K562 (cell line): ENCODE results near the gene ADM. TPM values are rescaled to one million over a fixed set of nuclear protein-coding genes. Genes with fewer than 3 reads are reported as not detected.
A peak's percentile ranks its signal among the peaks of the same experiment; 100 is the strongest.

Source experiments
- C11orf30 ChIP-seq: fragments of 450-650 bp; IDR thresholded peaks from 2 replicates; pipeline ENCODE4 v1.6.1; 2016; ENCODE audit warnings: low read depth, mild to moderate bottlenecking
- CCNT2 ChIP-seq: IDR thresholded peaks from 2 replicates; pipeline ENCODE4 v1.6.1; 2011; ENCODE audit warnings: borderline replicate concordance, low read depth, mild to moderate bottlenecking, moderate library complexity, mixed read lengths, low read length; ENCODE audit not compliant: insufficient read length; ENCODE audit errors: extremely low read depth
- CEBPG ChIP-seq, 3 experiments: fragments of 200-800 bp in 1 of 3; sonication (Bioruptor generic) in 1 of 3; sonication (generic) in 1 of 3; formaldehyde crosslinking in 1 of 3; IDR thresholded peaks in 2 of 3; conservative IDR thresholded peaks in 1 of 3; 2 replicates each; pipeline versions ENCODE4 v1.6.1 to v1.8.0; 2016 to 2022; ENCODE audit warnings: missing compliant biosample characterization in 2 of 3, missing genetic modification characterization in 2 of 3, mild to moderate bottlenecking in 1 of 3, missing genetic modification reagents in 1 of 3
- EP400 ChIP-seq: fragments of 450-650 bp; IDR thresholded peaks from 2 replicates; pipeline ENCODE4 v1.6.1; 2017; ENCODE audit warnings: antibody characterized with exemption, mild to moderate bottlenecking, moderate library complexity
- ETV1 ChIP-seq: fragments of 450-650 bp; conservative IDR thresholded peaks from 2 replicates; pipeline ENCODE4 v1.6.1; 2016; ENCODE audit warnings: missing genetic modification characterization, control low read depth, low read depth, missing compliant biosample characterization
- FOSL1 ChIP-seq: fragments of 200-800 bp; sonication (Bioruptor generic); conservative IDR thresholded peaks from 2 replicates; pipeline ENCODE4 v1.6.1; 2016; ENCODE audit warnings: missing genetic modification characterization, missing compliant biosample characterization
- HDAC1 ChIP-seq, 2 experiments: fragments of 450-650 bp; IDR thresholded peaks; 2 replicates each; pipeline ENCODE4 v1.6.1; 2016 to 2017; ENCODE audit warnings: inconsistent platforms in 1 of 2, mild to moderate bottlenecking in 1 of 2, moderate library complexity in 1 of 2
- HDAC8 ChIP-seq: fragments of 450-650 bp; IDR thresholded peaks from 2 replicates; pipeline ENCODE4 v1.6.1; 2016; ENCODE audit warnings: mild to moderate bottlenecking, missing genetic modification characterization, moderate library complexity, missing compliant biosample characterization
- HOXB6 ChIP-seq: fragments of 250-450 bp; sonication (Bioruptor Pico); IDR thresholded peaks from 2 replicates; pipeline ENCODE4 v1.5.1; 2022; ENCODE audit warnings: mild to moderate bottlenecking, borderline replicate concordance
- HSF4 ChIP-seq: fragments of 250-450 bp; sonication (Bioruptor Pico); IDR thresholded peaks from 2 replicates; pipeline ENCODE4 v2.1.2; 2022; ENCODE audit warnings: mild to moderate bottlenecking, moderate library complexity, borderline replicate concordance
- KLF6 ChIP-seq: fragments of 250-450 bp; sonication (Bioruptor Pico); IDR thresholded peaks from 2 replicates; pipeline ENCODE4 v1.4.0; 2020; ENCODE audit warnings: mild to moderate bottlenecking, moderate library complexity, borderline replicate concordance
- RB1 ChIP-seq: fragments of 450-650 bp; IDR thresholded peaks from 2 replicates; pipeline ENCODE4 v1.6.1; 2017; ENCODE audit warnings: low read depth, mild to moderate bottlenecking
- SAP30 ChIP-seq: fragments of 200-600 bp; sonication (generic); IDR thresholded peaks from 2 replicates; pipeline ENCODE4 v1.6.1; 2012; ENCODE audit warnings: borderline replicate concordance, low read depth, mild to moderate bottlenecking, moderate library complexity, low read length, control low read depth, inconsistent platforms; ENCODE audit not compliant: insufficient read depth, poor library complexity, severe bottlenecking
- SPI1 ChIP-seq: IDR thresholded peaks from 2 replicates; pipeline ENCODE4 v1.6.1; 2011; ENCODE audit warnings: low read depth, low read length, control low read depth, borderline replicate concordance
- TOE1 ChIP-seq, 2 experiments: fragments of 450-650 bp in 1 of 2; sonication (generic) in 1 of 2; formaldehyde crosslinking in 1 of 2; IDR thresholded peaks; 2 replicates each; pipeline versions ENCODE4 v1.7.1 to v1.8.0; 2016 to 2022; ENCODE audit warnings: borderline replicate concordance in 2 of 2, mild to moderate bottlenecking in 2 of 2, antibody characterized with exemption in 1 of 2, inconsistent platforms in 1 of 2, low read depth in 1 of 2, missing genetic modification reagents in 1 of 2, moderate library complexity in 1 of 2
- XRCC4 ChIP-seq: IDR thresholded peaks from one replicate; pipeline ENCODE4 v1.6.1; 2011; ENCODE audit not compliant: insufficient read depth, insufficient read length; ENCODE audit errors: extremely low read depth
- YY1 ChIP-seq, 3 experiments: IDR thresholded peaks; 2 replicates each; pipeline ENCODE4 v1.6.1; 2011; ENCODE audit warnings: low read length in 2 of 3, mild to moderate bottlenecking in 2 of 3, moderate library complexity in 2 of 3, borderline replicate concordance in 1 of 3, control low read depth in 1 of 3, low read depth in 1 of 3; ENCODE audit not compliant: insufficient read depth in 3 of 3, insufficient replicate concordance in 2 of 3, control insufficient read depth in 1 of 3, insufficient read length in 1 of 3; ENCODE audit errors: extremely low read depth in 1 of 3
- ZBTB1 ChIP-seq: sonication (generic); formaldehyde crosslinking; IDR thresholded peaks from 2 replicates; pipeline ENCODE4 v1.8.1; 2023; ENCODE audit warnings: missing genetic modification reagents, low read depth, mild to moderate bottlenecking, borderline replicate concordance
- ZKSCAN3 ChIP-seq: fragments of 250-450 bp; sonication (Bioruptor Pico); IDR thresholded peaks from 2 replicates; pipeline ENCODE4 v1.4.0; 2020
- ZNF384 ChIP-seq: IDR thresholded peaks from 2 replicates; pipeline ENCODE4 v1.6.1; 2012; ENCODE audit warnings: low read depth, low read length, improper control_type of control experiment
- ZNF431 ChIP-seq: sonication (generic); formaldehyde crosslinking; IDR thresholded peaks from 2 replicates; pipeline ENCODE4 v1.8.0; 2022; ENCODE audit warnings: mild to moderate bottlenecking, missing genetic modification reagents
- ZNF57 ChIP-seq: fragments of 450-650 bp; formaldehyde crosslinking; IDR thresholded peaks from 2 replicates; pipeline ENCODE4 v1.4.0; 2020; ENCODE audit warnings: mild to moderate bottlenecking, moderate library complexity
- polyA plus RNA-seq, 8 experiments: library from polyadenylated mRNA; depleted of rRNA in 4 of 8; stranded (reverse) in 5 of 8; unstranded in 3 of 8; fragments of >200 nt; fragmentation: Nextera tagmentation in 2 of 8; fragmentation: Illumina TruSeq in 1 of 8; extraction: Ambion mirVana in 2 of 8; extraction: Trizol in 1 of 8; gene quantifications; 2 replicates each; pipeline versions ENCODE4 v1.2.1 to v1.2.3, GENCODE V29; 2011 to 2014; ENCODE audit warnings: inconsistent platforms in 1 of 8, missing spikeins in 1 of 8
- total RNA-seq, 7 experiments: library from RNA; depleted of rRNA in 6 of 7; stranded (reverse); fragments of >200 nt in 6 of 7; fragmentation: Illumina TruSeq in 2 of 7; extraction: Trizol in 2 of 7; gene quantifications; 2 replicates each; pipeline versions ENCODE4 v1.2.1 to v1.2.3, GENCODE V29; 2011 to 2021; ENCODE audit warnings: low replicate concordance in 1 of 7
- TF ChIP-seq, protein P1 (sequence below): sonication (generic); IDR thresholded peaks from 2 replicates; pipeline ENCODE4 v1.6.1; 2016
- TF ChIP-seq, protein P2 (sequence below): fragments of 450-650 bp; formaldehyde crosslinking; IDR thresholded peaks from 2 replicates; pipeline ENCODE4 v1.4.0; 2020; ENCODE audit warnings: mild to moderate bottlenecking, moderate library complexity

ADM gene
- total and polyA plus RNA-seq, 9 of the 15 experiments (the other 6 are each of a cell fraction or from before 2014, with no cell fraction given): 0.23 to 0.49 (median 0.32) TPM; not detected in 6

DNA sequence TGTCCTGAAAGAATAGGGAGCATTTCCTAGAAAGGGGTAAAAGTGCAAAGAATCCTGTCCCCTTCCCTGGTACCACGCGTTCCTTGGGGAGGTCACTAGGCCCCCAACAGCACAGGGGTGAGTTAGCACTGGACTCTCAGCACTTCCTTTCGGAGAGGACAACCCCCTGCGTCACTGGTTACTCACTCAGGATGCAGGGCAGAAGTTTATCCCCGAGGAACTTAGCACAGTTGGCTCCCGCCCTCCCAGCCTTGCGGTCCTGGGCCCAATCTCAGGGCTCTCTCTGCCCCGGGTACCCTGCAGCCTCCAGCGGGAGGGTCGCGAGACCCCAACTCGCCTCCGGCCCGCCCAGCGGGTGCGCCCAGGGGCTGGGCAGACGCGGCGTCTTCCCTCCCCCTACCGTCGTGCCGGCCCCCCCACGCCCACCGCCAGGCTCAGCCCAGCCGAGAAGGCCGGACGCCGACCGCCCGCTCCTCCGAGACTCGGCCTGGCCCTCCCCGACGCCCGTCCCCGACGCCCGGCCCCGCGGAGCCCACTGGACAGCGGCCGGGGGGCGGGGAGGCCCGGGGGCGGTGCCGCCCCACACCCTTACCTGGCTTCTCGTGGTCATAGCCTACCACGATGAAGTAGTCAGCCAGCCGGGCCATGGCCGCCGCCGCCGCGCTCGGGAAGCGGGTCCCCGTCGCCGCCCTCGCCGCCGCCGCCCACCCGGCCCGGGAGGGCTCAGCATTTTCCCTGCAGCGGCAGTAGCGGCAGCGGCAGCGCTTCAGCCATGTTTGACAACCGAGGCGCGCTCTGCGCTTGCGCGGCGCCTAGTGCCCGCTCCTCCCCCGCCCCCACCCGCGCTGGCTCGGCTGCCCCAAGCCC lies 11.2 kb upstream of the ADM start, which contains the start of gene SBF2 (continued):
- peak; percentile 84 for TF ChIP-seq SPI1
- TF ChIP-seq HOXB6 (CRISPR knock-in tag): no peak
- no peak for TF ChIP-seq KLF6
- no peak for TF ChIP-seq HSF4 (CRISPR knock-in tag)
- TF ChIP-seq RB1: peak; percentile 39; the same call in 1 of the 2 replicates
- peak; percentile 41; the same call in 1 of the 2 replicates for TF ChIP-seq ETV1 (tag)
- TF ChIP-seq ZKSCAN3 (CRISPR knock-in tag): no peak
- TF ChIP-seq ZNF384: no peak
- 0 out of 2 replicates have a peak, but pooled peaks have one; percentile 16 for TF ChIP-seq C11orf30
- TF ChIP-seq, protein P1, sequence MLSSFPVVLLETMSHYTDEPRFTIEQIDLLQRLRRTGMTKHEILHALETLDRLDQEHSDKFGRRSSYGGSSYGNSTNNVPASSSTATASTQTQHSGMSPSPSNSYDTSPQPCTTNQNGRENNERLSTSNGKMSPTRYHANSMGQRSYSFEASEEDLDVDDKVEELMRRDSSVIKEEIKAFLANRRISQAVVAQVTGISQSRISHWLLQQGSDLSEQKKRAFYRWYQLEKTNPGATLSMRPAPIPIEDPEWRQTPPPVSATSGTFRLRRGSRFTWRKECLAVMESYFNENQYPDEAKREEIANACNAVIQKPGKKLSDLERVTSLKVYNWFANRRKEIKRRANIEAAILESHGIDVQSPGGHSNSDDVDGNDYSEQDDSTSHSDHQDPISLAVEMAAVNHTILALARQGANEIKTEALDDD: no peak
- TF ChIP-seq CCNT2: peak; percentile 37
- peak; percentile 38 for TF ChIP-seq SAP30
- peak; percentile 22; the same call in 1 of the 2 replicates for TF ChIP-seq ZBTB1 (CRISPR knock-in tag)
- no peak for TF ChIP-seq EP400
- TF ChIP-seq XRCC4: no peak
- no peak for TF ChIP-seq ZNF57
- peak; percentile 50 for TF ChIP-seq FOSL1
- TF ChIP-seq CEBPG (CRISPR knock-in tag; IDR thresholded peaks at IDR 0.05): no peak
- TF ChIP-seq CEBPG (tag; conservative IDR thresholded peaks at IDR 0.05 in 1 of 2, IDR thresholded peaks at IDR 0.05 in 1 of 2): no peak
- peak; percentile 39 to 93 (median 88) for TF ChIP-seq YY1 (IDR thresholded peaks at IDR 0.05; ENCODE audit: borderline replicate concordance in 1 of 3, control insufficient read depth in 1 of 3, extremely low read depth in 1 of 3, insufficient read depth in 3 of 3, insufficient read length in 1 of 3, insufficient replicate concordance in 2 of 3, low read depth in 1 of 3, low read length in 2 of 3)
- TF ChIP-seq TOE1 (IDR thresholded peaks at IDR 0.05; ENCODE audit: borderline replicate concordance): no peak
- no peak for TF ChIP-seq TOE1 (CRISPR knock-in tag; IDR thresholded peaks at IDR 0.05; ENCODE audit: borderline replicate concordance, low read depth)
- no peak for TF ChIP-seq HDAC1 (IDR thresholded peaks at IDR 0.05)
- TF ChIP-seq, protein P2, sequence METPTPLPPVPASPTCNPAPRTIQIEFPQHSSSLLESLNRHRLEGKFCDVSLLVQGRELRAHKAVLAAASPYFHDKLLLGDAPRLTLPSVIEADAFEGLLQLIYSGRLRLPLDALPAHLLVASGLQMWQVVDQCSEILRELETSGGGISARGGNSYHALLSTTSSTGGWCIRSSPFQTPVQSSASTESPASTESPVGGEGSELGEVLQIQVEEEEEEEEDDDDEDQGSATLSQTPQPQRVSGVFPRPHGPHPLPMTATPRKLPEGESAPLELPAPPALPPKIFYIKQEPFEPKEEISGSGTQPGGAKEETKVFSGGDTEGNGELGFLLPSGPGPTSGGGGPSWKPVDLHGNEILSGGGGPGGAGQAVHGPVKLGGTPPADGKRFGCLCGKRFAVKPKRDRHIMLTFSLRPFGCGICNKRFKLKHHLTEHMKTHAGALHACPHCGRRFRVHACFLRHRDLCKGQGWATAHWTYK (CRISPR knock-in tag): no peak
- no peak for TF ChIP-seq ZNF431
- no peak for TF ChIP-seq HDAC8 (tag)
